Transverse colon (tissue), 3 donors: ENCODE measurements around the gene SIN3A.

Experiments used
- CTCF ChIP-seq, 5 experiments: fragments of 200-600 bp in 3 of 5; fragments of 450-650 bp in 2 of 5; sonication (generic) in 3 of 5; IDR thresholded peaks; 1 replicate in 2 of 5; 2 replicates in 3 of 5; pipeline ENCODE4 v1.5.1; 2016 to 2017; ENCODE audit warnings: antibody characterized with exemption in 5 of 5, inconsistent platforms in 3 of 5, mild to moderate bottlenecking in 2 of 5, moderate library complexity in 1 of 5
- EP300 ChIP-seq: sonication (generic); formaldehyde crosslinking; IDR thresholded peaks from one replicate; pipeline ENCODE4 v1.6.1; 2017; ENCODE audit warnings: antibody characterized with exemption, low read depth
- POLR2A ChIP-seq: fragments of 450-650 bp; IDR thresholded peaks from one replicate; pipeline ENCODE4 v1.6.1; 2016; ENCODE audit warnings: antibody characterized with exemption, mild to moderate bottlenecking, moderate library complexity

GRCh38 chr15:75367913-75368688, 83.4 kb downstream of the SIN3A start, which contains the start of gene MAN2C1:
- TF ChIP-seq EP300 = no peak
- peak in 4 of 5 experiments; percentile 61 to 90 (median 76) for TF ChIP-seq CTCF (IDR thresholded peaks at IDR 0.05)
- TF ChIP-seq POLR2A = peak; percentile 98
